HG03571 (cell line): Measurements from ENCODE around the gene TRIM65.

Experiments
- ATAC-seq: cut with Tn5 transposase; IDR thresholded peaks from one replicate; pipeline ENCODE4 v1.9.1; 2021; ENCODE audit not compliant: unreplicated experiment

The TRIM65 gene

DNA sequence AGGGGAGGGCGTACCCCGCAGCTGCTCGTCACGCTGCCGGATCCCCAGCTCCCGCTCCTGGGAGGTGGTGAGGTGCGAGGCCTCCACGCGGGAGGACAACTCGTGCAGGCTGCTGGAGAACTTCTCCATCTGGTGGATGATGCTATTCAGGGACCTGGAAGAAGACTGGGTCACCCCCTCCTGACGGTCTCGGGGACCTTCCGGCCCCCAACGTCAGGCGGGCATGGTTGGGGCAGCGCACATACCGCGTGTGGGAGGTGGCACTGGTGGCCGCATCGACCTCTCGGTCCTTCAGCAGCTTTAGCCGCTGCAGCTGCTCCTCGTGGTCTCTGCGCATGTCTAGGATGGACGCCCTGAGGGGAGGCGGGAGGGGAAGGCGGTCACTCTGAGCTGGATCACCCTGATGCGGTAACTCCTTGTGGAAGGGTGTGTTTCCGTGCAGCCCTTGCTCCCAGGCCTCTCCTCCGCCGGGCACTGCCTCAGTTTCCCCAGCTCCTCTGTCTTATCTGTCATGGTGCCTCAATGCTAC, 21.2 kb upstream of the TRIM65 start:
- no peak for ATAC-seq

DNA sequence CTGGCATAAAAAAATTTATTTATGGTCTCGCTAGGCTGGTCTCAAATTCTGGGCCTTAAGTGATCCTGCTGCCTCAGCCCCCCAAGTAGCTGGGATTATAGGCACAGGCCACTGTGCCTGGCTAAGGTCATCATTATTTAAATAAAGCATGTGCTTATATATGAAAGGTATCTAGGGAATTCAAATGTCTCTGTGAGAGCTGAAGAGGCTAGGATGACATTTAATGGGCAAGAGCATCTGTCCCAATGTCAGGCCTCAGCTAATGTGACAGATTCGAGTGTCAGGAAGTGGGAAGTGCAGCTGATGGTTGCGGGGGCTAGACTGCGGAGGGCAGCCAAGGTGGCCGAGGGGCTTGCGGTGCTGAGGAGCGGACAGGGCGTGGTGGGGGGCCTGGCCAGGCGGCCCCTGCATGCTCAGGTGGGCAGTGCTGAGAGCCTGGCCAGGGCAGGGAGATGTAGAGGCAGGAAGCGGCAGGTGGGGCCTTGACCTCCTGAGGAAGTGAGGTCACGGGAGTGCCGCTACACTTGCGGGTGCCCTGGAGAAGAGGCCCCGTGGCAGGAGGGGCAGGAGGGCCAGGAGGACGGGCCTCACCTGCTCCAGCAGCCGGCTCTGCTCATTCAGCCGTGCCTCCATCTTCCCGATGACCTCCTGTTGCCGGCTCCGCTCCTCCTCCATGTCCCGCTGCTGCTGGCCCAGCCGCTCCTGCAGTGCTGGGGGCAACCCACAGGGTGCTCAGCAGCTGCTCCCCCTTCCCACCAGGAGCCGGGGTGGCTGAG, 20.6 kb upstream of the TRIM65 start:
- no peak for ATAC-seq

DNA sequence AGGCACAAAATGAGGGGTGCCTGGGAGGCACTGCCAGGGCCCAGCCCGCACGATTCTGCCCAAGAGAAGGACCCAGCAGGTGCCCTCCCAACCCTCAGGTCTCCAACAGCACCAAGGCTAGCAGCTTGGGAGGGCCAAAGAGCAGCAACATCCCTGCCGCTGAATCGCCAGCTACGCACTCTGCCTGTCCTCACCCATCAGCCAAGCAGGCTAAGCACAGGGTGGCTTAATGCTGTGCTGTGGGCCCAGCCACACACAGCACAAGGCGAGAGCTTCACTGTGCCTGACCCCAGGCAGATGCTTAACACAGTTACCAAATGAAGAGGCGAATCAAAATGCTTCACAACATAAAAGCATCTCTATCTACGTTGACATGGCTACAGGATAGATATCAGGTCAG, 18.5 kb upstream of the TRIM65 start:
- no peak for ATAC-seq

DNA sequence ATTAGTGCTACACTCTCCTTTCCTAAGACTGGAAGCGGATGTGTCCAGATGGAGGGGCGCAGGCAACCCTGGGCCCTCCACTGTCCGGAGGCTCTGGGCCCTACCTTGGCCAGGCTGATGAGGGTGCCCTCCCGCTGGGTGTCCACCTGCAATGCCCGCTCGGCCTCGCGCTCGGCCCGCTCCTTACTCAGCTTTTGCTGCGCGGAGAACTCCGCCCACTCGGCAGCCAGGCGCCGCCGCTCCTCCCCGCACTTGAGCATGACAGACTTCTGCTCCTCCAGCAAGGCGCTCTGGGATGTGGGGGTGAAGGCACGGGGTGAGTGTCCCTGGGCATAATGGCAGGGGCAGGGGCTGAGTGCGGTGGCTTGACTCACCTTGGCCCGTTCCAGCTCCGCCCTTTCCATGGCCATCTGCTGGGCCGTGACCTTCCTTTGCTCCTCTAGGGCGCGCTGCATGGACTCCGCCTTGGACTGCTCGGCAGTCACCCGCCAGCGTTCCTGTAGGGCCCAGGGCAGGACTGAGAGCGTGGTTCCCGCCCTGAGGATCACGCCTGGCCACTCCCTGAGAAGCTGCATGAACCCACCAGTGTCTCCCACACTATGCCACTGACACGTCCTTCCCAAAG, 18.0 kb upstream of the TRIM65 start:
- ATAC-seq: no peak

- no peak for ATAC-seq
Observed at GRCh38 chr17:75913537-75914210, 16.9 kb upstream of the TRIM65 start.

DNA sequence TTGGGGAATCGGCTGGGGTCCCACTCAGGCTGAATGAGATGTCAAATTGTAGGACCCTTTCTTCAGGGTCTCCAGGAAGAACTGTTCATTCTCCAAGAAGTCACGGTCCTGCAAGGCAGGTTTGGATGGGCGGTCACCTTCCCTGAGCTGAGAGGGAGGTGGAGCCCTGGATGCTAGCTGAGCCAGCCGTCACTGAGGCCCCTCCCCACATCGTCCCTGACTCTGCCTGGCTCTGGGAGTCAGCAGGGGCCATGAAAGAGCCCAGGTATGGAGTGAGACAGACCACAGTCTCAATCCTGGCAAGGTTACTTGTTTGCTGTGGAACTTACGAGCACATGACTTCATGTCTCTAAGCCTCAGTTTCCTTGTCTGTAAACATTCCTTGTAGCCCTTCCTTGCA, 13.9 kb upstream of the TRIM65 start:
- no peak for ATAC-seq

GRCh38 chr17:75909812-75910274, 13.1 kb upstream of the TRIM65 start:
- no peak for ATAC-seq

DNA sequence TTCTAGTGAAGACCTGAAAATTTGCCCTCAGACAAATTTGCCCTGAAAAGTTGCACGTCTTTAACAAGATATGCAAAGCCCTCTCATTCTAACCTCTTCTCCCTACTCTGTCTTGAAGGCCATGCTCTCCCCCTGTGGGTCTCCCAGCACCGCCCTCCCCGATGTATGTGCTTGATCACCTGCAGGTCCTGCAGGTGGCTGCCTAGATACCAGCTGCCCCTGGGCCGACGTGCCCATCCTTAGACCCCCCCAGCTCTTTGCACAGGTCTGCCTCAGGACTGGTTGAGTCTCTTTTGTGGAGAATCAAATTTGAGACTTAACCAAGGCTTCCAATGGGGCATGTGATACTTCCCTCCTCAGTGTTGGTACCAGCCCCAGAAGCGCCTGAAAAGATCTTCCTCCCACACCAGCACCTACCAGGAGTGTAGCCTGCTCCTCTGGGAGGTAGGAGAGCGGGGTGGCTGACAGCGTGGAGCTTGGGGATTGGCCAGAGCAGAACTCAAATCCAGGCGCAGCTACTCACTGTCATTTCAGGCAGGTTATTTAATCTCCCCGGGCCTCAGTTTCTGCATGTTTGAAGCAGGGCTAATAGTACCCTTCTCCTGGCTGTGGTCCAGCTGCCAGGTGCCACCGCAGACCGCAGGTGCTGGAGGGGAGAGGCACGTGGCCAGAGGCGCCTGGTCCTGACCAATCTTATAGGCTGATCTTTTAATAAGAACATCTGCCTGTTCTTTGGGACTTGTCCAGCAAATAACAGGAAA, 12.5 kb upstream of the TRIM65 start:
- ATAC-seq: no peak

GRCh38 chr17:75908201-75908600, 11.4 kb upstream of the TRIM65 start:
- no peak for ATAC-seq

DNA sequence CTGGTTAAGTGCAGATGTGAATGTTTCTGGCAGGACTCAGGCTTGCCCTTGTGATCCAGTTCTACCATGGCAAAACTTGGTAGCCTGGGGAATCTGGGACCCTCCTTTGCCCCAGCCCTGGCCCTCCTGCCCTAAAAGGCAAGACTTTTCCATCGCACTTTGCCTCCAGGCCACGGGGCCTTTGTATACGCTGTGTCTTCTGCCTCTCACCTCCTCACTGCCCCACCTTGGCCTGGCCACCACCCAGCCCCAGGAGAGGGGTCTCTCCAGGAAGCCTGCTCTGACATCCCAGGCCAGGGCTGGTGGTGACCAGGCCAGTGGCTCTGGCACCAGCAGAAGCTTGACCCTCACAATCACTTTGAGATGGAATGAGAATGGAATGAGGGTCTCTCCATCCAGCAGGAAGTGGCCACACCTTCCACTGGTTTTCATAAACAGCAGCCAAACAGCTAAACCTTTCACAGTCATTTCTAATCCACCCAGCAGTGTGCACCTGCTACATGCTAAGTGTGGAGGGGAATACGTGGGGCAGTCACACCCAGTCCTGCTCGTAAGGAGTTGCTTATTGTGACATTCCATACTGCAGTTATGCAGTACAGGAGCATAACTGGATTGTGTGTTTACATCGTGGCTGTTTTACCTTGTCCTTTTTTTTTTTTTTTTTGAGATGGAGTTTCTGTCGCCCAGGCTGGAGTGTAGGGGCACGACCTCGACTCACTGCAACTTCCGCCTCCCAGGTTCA, 9.6 kb upstream of the TRIM65 start:
- ATAC-seq: no peak

GRCh38 chr17:75904749-75905521, 8.2 kb upstream of the TRIM65 start, which contains the start of gene MRPL38:
TSS of gene MRPL38 (minus strand) at chr17:75904884. CDS start at chr17:75904875, 9 bp downstream.
- peak; percentile 88 for ATAC-seq

- no peak for ATAC-seq
Observed at GRCh38 chr17:75902406-75902805, 5.7 kb upstream of the TRIM65 start.

- ATAC-seq: no peak
Observed at GRCh38 chr17:75901727-75902126, 5.0 kb upstream of the TRIM65 start.

- no peak for ATAC-seq
Observed at GRCh38 chr17:75900691-75901533, 4.2 kb upstream of the TRIM65 start.

- ATAC-seq: no peak
Observed at GRCh38 chr17:75899767-75900468, 3.2 kb upstream of the TRIM65 start.

GRCh38 chr17:75899353-75899752, 2.6 kb upstream of the TRIM65 start:
- no peak for ATAC-seq

DNA sequence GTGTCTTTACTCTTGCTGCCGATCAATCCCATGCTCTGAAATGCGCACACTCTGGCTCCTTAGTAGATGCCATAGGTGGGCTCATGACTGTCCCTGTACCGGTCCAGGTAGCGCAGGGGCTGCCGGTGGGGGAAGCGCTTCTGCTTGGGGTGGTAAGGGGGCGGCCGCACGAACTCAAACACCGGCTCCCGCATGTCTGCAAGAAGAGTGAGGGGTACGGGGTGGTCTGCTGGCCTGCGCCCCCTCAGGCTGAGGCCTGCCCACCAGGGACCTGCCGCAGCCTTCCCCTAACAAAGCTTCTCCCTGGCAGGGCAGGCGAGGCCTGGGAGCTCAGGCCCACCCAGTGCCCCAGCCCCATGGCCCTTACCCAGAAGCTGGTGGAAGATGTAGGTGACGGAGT, 2.0 kb upstream of the TRIM65 start:
- ATAC-seq: no peak

- no peak for ATAC-seq
Observed at GRCh38 chr17:75898065-75898464, 1.3 kb upstream of the TRIM65 start.
